HG02642 (cell line): Measurements from ENCODE around the gene PARM1.

ENCODE experiments used
- ATAC-seq: cut with Tn5 transposase; IDR thresholded peaks from one replicate; pipeline ENCODE4 v1.9.1; 2021; ENCODE audit warnings: mild to moderate bottlenecking; ENCODE audit not compliant: unreplicated experiment, poor library complexity

PARM1 gene

DNA sequence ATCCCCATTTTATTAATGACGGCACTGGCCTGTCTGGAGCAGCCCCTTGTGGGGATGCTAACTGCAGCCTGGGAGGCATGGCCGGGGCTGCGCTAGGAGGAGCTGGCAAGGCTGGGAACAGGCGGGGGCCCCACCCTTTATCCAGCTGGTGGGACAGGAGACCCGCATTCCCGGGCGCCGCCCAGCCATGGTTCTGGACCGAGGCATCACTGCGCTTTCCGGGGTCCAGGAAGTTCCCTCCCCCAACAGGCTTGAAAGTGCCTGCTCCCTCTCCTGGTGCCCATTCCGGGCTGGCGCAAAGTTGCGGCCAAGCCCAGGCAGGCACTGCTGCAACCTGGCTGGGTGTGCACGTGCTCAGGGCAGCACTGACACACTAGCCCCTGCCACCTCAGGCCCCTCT lies 124.5 kb downstream of the PARM1 start:
- no peak for ATAC-seq

DNA sequence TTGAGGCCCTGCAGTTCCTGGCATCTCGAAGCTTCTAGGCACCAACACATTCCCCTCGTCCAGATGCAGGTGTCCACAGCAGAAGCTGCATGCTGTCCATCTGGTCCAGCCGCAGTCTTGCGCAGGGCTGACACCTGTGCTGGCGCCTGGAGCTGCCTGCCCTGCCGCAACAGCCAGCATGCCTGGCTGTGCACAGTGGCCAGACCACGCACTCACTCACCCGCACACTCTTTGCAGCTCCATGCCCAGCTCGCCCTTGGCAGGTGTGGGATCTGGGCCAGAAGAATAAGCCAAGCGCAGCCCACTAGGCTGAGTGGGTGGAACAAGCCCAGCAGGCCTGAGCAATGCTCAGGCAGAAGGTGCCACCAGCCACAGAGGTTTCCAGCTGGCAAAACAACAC lies 125.6 kb downstream of the PARM1 start:
- ATAC-seq, result no peak

DNA sequence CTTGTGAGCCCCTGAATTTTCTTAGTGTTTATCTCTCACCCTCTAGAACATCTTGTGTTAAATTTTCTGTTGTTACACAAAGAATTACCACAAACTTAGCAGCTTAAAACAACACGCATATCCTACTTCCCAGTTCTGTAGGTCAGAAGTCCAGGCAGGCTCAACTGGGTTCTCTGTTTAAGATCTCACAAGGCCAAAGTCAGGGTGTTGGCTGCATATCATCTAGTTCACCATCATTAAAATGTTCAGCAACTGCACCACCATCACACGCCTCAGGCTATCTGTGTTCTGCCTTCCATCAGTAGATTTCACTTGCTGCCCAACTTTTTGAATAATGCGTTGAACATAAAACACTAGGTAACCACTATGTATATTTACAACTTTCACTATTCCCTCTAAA lies 130.5 kb downstream of the PARM1 start:
- ATAC-seq, result no peak

DNA sequence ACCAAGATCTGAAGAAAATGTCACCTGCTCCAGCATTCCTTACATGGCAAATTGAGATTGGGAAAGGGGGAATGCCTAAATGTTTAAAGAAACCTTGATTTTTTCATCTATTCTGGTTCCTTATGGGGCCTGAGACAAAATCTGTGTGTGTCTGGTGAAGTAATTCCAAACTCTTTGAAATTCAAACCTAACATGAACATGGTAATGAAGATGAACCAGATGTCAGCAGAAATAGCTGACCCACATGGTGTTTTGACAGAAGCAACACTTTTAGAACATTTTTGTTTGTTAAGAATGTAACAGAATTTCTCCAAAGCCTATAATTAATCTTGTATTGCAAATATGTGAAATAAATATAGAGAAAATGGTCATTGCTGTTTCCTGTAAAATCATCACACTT lies 133.0 kb downstream of the PARM1 start:
- no peak for ATAC-seq

DNA sequence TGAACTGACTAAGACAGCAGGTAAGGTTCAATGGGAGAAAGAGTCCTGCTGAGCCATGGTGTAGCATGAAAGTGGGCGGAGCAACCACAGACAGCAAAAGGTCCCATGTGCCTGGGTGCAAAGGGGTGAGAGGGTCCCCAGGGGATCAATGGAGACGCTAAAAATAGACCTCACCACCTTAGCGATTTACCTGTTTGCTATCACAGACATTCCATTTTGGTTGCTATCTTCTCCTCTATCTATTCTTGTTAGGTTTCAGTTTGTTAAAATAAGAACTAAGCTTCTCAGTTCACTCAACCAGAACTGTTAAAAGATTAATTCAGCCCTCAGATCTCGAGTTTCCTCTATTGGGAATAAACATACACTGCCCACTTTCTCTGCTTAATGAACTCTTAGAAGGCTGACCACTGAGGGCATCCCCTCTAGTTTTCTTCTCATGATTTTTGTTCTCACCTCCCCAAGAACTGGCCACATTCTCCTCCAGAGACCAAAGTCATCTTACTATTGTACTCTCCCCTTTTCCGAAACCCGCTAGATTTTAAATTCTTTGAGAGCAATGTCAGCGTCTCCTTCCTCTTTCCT lies 136.7 kb downstream of the PARM1 start:
- ATAC-seq, result peak; percentile 86

DNA sequence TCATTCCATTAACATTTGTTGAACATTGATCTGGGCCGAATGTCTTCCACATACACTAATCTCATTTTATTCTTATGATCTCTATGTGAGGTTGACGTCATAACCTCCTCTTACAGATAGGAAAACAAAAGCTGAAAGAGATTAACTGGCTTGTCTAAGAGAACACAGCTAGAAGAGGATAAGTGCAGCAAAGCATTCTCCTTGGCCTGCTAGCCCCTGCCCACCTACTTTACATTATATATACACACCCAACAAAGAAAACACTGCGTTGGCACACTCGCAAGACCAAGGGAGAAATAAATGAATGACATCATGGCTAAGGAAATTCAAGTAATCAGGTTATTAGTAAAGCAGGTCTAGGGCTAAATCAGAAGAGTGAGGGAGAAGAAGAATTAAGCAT lies 138.4 kb downstream of the PARM1 start:
- ATAC-seq, result no peak

DNA sequence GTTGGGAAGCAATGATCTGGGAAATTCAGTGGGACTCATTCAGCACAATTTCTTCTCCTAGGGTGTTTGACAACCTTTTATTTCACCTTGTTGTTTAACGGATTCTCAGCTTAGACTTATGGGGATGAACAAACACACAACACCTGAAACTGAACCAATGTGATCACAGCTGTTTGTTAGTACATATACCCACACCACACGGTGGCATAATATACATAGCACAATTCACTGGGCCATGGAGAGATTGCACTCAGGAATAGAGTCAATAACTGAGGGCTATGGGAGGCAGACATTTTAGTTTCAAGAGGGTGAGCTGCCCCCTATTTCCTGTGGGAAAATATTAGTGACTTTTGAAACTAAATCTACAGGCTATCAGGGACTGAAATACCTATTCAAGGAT lies 148.0 kb downstream of the PARM1 start:
- no peak for ATAC-seq

DNA sequence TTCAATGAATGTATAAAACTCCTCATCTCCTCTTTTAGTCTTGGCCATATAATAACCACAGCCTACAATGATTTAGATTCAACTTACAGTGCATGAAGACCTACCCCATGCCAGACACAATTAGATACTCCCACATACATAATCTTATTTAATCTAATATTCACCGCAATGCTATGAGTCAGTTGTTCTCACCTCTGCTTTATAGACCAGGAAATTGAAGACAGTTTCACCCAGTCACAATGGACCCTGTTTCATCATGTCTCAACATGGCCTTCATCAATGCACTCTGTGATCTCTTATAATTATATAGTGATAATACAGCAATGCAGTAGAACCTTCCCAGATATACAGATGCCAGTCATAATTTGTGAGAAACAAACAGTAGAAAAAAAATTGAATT lies 148.6 kb downstream of the PARM1 start:
- no peak for ATAC-seq

DNA sequence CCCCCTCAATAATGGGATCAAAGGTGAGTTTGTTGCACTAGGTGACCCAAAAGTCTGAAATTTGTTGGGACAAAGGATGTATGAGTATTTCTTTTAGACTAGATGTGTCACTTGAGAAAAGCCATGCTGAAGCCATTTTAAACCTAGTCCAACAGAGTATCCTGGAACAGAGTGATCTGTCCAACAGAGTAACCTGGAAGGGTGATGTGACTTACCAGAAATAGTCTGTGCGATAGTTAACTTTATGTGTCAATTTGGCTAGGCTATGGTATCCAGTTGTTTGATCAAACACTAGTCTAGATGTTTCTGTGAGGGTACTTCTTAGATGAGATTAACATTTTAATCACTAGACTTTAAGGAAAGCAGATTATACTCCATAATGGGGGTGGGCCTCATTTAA lies 154.5 kb downstream of the PARM1 start:
- ATAC-seq, result no peak

DNA sequence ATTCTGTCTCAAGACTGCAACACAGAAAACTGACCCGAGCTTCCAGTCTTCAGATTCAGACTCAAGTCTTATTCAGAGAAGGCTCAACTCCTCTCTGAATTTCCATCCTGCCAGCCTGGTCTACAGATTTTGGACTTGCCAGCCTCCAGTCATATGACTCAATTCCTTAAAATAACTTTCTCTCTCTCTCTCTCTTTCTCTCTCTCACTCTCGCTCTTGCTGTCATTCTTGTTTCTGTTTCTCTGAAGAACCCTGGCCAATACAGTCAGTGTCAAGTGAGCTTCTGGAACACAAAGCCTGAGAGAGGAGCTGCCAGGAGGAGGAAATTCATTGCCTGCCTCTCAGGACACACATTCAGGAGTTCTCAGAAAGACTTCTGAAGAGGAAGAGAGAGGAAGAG lies 154.9 kb downstream of the PARM1 start:
- no peak for ATAC-seq

DNA sequence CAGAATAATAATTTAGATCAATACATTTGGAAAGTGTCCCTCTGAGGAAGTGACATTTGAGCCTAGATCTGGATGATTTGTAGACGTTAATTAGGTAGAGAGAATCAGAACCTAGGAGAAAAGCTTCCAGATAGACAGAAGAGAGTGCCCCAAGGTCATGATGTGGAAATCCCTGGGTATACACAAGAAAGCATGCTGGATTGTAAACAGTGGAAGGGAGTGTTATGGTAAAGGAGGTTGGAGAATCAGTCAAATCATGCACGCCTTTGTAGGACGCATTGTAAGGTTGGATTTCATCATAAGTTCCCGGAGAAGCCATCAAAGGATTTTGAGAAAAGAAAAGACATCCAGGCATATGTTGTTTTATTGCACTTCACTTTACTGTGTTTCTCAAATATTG lies 156.3 kb downstream of the PARM1 start:
- no peak for ATAC-seq

DNA sequence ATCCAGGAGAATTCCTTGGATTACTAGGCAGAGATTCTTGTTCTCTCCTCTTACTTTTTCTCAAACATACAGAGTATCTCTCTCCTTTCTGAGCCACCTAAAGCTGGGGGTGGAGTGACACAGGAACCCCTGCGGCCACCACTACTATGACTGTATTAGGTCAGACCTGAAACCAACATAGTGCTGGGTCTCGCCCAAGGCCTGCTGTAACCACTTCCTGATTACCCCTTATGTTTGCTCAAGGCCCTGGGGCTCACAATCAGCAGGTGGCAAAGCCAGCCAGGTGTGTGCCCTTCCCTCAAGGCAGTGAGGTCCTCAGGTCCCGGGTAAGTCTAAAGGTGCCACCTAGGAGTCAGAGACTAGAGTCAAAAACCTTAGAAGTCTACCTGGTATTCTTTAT lies 166.4 kb downstream of the PARM1 start:
- ATAC-seq, result peak; percentile 96
